SU-DHL-6 (cell line): ENCODE data around the gene GGT6.

Source experiments
- H2AFZ ChIP-seq: fragments of 200-600 bp; sonication (generic); 2 replicates; pipeline ENCODE4 v1.6.1; 2014; ENCODE audit warnings: low read depth, mild to moderate bottlenecking, moderate library complexity, mixed read lengths, antibody characterized with exemption, low read length; ENCODE audit not compliant: severe bottlenecking
- H3F3A ChIP-seq: fragments of 200-600 bp; shearing (Covaris generic); 2 replicates; pipeline ENCODE4 v1.6.0; 2016; ENCODE audit warnings: antibody characterized with exemption, mild to moderate bottlenecking; ENCODE audit not compliant: insufficient read depth
- H3K27ac ChIP-seq: fragments of 200-600 bp; sonication (generic); 2 replicates; pipeline ENCODE4 v1.5.1; 2016; ENCODE audit warnings: low read depth, mild to moderate bottlenecking, low read length, moderate library complexity, mixed read lengths
- H3K27me3 ChIP-seq: fragments of 200-600 bp; sonication (generic), shearing (Covaris generic); 2 replicates; pipeline ENCODE4 v1.6.0; 2014; ENCODE audit warnings: mild to moderate bottlenecking, low read length
- H3K36me3 ChIP-seq: fragments of 200-600 bp; sonication (generic); 2 replicates; pipeline ENCODE4 v1.6.1; 2014; ENCODE audit warnings: mild to moderate bottlenecking, low read length, mixed read lengths
- H3K4me2 ChIP-seq: fragments of 300-600, 200-600 bp; shearing (Covaris generic), sonication (generic); 2 replicates; pipeline ENCODE4 v1.6.0; 2014; ENCODE audit warnings: low read length, low read depth, mild to moderate bottlenecking; ENCODE audit not compliant: poor library complexity, severe bottlenecking
- H3K4me3 ChIP-seq: fragments of 200-600 bp; sonication (generic); 2 replicates; pipeline ENCODE4 v1.5.1; 2014; ENCODE audit warnings: antibody characterized with exemption, low read length, mild to moderate bottlenecking, mixed read lengths; ENCODE audit not compliant: insufficient read depth, poor library complexity, severe bottlenecking
- H3K79me2 ChIP-seq: fragments of 200-600 bp; sonication (generic); 2 replicates; pipeline ENCODE4 v1.6.1; 2014; ENCODE audit warnings: mild to moderate bottlenecking, low read length, moderate library complexity; ENCODE audit not compliant: insufficient read depth
- H3K9ac ChIP-seq: fragments of 200-600 bp; sonication (generic); 2 replicates; pipeline ENCODE4 v1.7.0; 2014; ENCODE audit warnings: mild to moderate bottlenecking, low read length
- H3K9me2 ChIP-seq: fragments of 200-600 bp; sonication (generic); replicated peaks from 2 replicates; pipeline ENCODE4 v1.6.1; 2014; ENCODE audit warnings: low read length; ENCODE audit not compliant: insufficient read depth
- H3K9me3 ChIP-seq: fragments of 200-600 bp; sonication (generic); 2 replicates; pipeline ENCODE4 v1.6.1; 2014; ENCODE audit warnings: low read length, mixed read lengths; ENCODE audit not compliant: insufficient read depth
- H4K20me1 ChIP-seq: fragments of 200-600 bp; sonication (generic); 2 replicates; pipeline ENCODE4 v1.6.1; 2014; ENCODE audit warnings: low read depth, mild to moderate bottlenecking, antibody characterized with exemption, low read length, moderate library complexity, mixed read lengths
- CTCF ChIP-seq: fragments of 200-600 bp; sonication (generic); IDR thresholded peaks from one replicate; pipeline ENCODE4 v1.5.1; 2017; ENCODE audit warnings: antibody characterized with exemption, mild to moderate bottlenecking, low read length, moderate library complexity; ENCODE audit not compliant: insufficient read depth, poor library complexity, severe bottlenecking
- EZH2phosphoT487 ChIP-seq: fragments of 200-600 bp; sonication (generic), shearing (Covaris generic); conservative IDR thresholded peaks from 2 replicates; pipeline ENCODE4 v1.6.1; 2018; ENCODE audit warnings: mild to moderate bottlenecking, antibody characterized with exemption, low read length, moderate library complexity, mixed read lengths

Gene GGT6

GRCh38 chr17:4532860-4533522 is 27.4 kb downstream of the GGT6 start:
- Histone ChIP-seq H3K4me3 (no peak overlapping the region), H3K9me3 (no peaks in the 10 kb centered on the region), H3K36me3 (no peaks in the 10 kb centered on the region), H3K4me2 (no peak overlapping the region), H3K79me2 (no peaks in the 10 kb centered on the region), H3K27ac (no peak overlapping the region), H3K9ac (no peak overlapping the region), H4K20me1 (no peaks in the 10 kb centered on the region), H2AFZ (no peak overlapping the region), H3K9me2 (no peaks in the 10 kb centered on the region), H3K27me3 (no peaks in the 10 kb centered on the region), H3F3A (peaks cover 7% of the 10 kb centered on the region; the same call in 1 of the 2 replicates)
- TF ChIP-seq EZH2phosphoT487 (no peak), CTCF (no peak)

- no peak overlapping the region for H3K9ac ChIP-seq
- no peaks in the 10 kb centered on the region for H3K9me2 ChIP-seq
- no peaks in the 10 kb centered on the region for H3K79me2 ChIP-seq
- H2AFZ ChIP-seq: no peak overlapping the region
- H3F3A ChIP-seq: peaks cover 3% of the 10 kb centered on the region; the same call in 1 of the 2 replicates
- no peaks in the 10 kb centered on the region for H3K36me3 ChIP-seq
- no peak overlapping the region for H3K4me2 ChIP-seq
- no peaks in the 10 kb centered on the region for H4K20me1 ChIP-seq
- H3K27me3 ChIP-seq: no peaks in the 10 kb centered on the region
- no peaks in the 10 kb centered on the region for H3K9me3 ChIP-seq
- H3K4me3 ChIP-seq: no peak overlapping the region
- no peak overlapping the region for H3K27ac ChIP-seq
- TF ChIP-seq EZH2phosphoT487 (no peak), CTCF (no peak)
Measured at GRCh38 chr17:4531988-4532736, 28.2 kb downstream of the GGT6 start.

GRCh38 chr17:4530799-4531730 is 29.3 kb downstream of the GGT6 start:
- Histone ChIP-seq H3K36me3 (no peaks in the 10 kb centered on the region), H3K27ac (no peak overlapping the region), H3K9me3 (no peaks in the 10 kb centered on the region), H3K9me2 (no peaks in the 10 kb centered on the region), H3K79me2 (no peaks in the 10 kb centered on the region), H2AFZ (no peak overlapping the region), H3F3A (no peaks in the 10 kb centered on the region), H3K4me3 (no peak overlapping the region), H3K9ac (no peak overlapping the region), H3K4me2 (no peak overlapping the region), H3K27me3 (no peaks in the 10 kb centered on the region), H4K20me1 (no peaks in the 10 kb centered on the region)
- no peak for TF ChIP-seq CTCF
